Measurements from ENCODE around the gene PTGDS.
A peak's percentile ranks its signal among the peaks of the same experiment; 100 is the strongest.

Gene PTGDS

GRCh38 chr9:136979769-136980587 is 2.7 kb downstream of the PTGDS start:
- TF ChIP-seq ZBTB7A (IDR thresholded peaks at IDR 0.05; ENCODE audit: low read depth): 0 out of 2 replicates have a peak, but pooled peaks have one; percentile 28
- no peak for TF ChIP-seq EGR1 (IDR thresholded peaks at IDR 0.05)

GRCh38 chr9:136980669-136981478 is 3.6 kb downstream of the PTGDS start:
- TF ChIP-seq MAX (IDR thresholded peaks at IDR 0.05) (no peak), FOXM1 (IDR thresholded peaks at IDR 0.05; ENCODE audit: borderline replicate concordance, low read depth) (no peak), EGR1 (IDR thresholded peaks at IDR 0.05) (no peak), CREB1 (IDR thresholded peaks at IDR 0.05; ENCODE audit: low read depth) (no peak), REST (IDR thresholded peaks at IDR 0.05; ENCODE audit: low read depth) (no peak), CEBPB (IDR thresholded peaks at IDR 0.05) (no peak), ZBTB7A (IDR thresholded peaks at IDR 0.05; ENCODE audit: low read depth) (no peak), TCF12 (IDR thresholded peaks at IDR 0.05; ENCODE audit: low read depth) (no peak), TEAD4 (IDR thresholded peaks at IDR 0.05) (no peak), RAD21 (IDR thresholded peaks at IDR 0.05; ENCODE audit: low read depth) (no peak), EP300 (IDR thresholded peaks at IDR 0.05; ENCODE audit: borderline replicate concordance) (no peak), YY1 (IDR thresholded peaks at IDR 0.05; ENCODE audit: low read depth) (no peak), USF1 (IDR thresholded peaks at IDR 0.05) (no peak), NFIC (IDR thresholded peaks at IDR 0.05) (no peak), TAF1 (IDR thresholded peaks at IDR 0.05; ENCODE audit: low read depth) (no peak)

GRCh38 chr9:136981588-136982231 is 4.4 kb downstream of the PTGDS start:
- TF ChIP-seq TEAD4 (IDR thresholded peaks at IDR 0.05) (no peak), NFIC (IDR thresholded peaks at IDR 0.05) (no peak), EGR1 (IDR thresholded peaks at IDR 0.05) (no peak), USF1 (IDR thresholded peaks at IDR 0.05) (no peak), TAF1 (IDR thresholded peaks at IDR 0.05; ENCODE audit: low read depth) (no peak), CEBPB (IDR thresholded peaks at IDR 0.05) (no peak), YY1 (IDR thresholded peaks at IDR 0.05; ENCODE audit: low read depth) (no peak), ZBTB7A (IDR thresholded peaks at IDR 0.05; ENCODE audit: low read depth) (no peak), EP300 (IDR thresholded peaks at IDR 0.05; ENCODE audit: borderline replicate concordance) (no peak), CREB1 (IDR thresholded peaks at IDR 0.05; ENCODE audit: low read depth) (no peak), REST (IDR thresholded peaks at IDR 0.05; ENCODE audit: low read depth) (no peak), MAX (IDR thresholded peaks at IDR 0.05) (no peak), TCF12 (IDR thresholded peaks at IDR 0.05; ENCODE audit: low read depth) (no peak), RAD21 (IDR thresholded peaks at IDR 0.05; ENCODE audit: low read depth) (no peak), FOXM1 (IDR thresholded peaks at IDR 0.05; ENCODE audit: borderline replicate concordance, low read depth) (no peak)

- TF ChIP-seq FOXM1 (IDR thresholded peaks at IDR 0.05; ENCODE audit: borderline replicate concordance, low read depth) (no peak), ZBTB7A (IDR thresholded peaks at IDR 0.05; ENCODE audit: low read depth) (no peak), YY1 (IDR thresholded peaks at IDR 0.05; ENCODE audit: low read depth) (no peak), EP300 (IDR thresholded peaks at IDR 0.05; ENCODE audit: borderline replicate concordance) (no peak), CREB1 (IDR thresholded peaks at IDR 0.05; ENCODE audit: low read depth) (no peak), RAD21 (IDR thresholded peaks at IDR 0.05; ENCODE audit: low read depth) (no peak), TEAD4 (IDR thresholded peaks at IDR 0.05) (no peak), REST (IDR thresholded peaks at IDR 0.05; ENCODE audit: low read depth) (no peak), TAF1 (IDR thresholded peaks at IDR 0.05; ENCODE audit: low read depth) (no peak), EGR1 (IDR thresholded peaks at IDR 0.05) (no peak), NFIC (IDR thresholded peaks at IDR 0.05) (no peak), TCF12 (IDR thresholded peaks at IDR 0.05; ENCODE audit: low read depth) (no peak), USF1 (IDR thresholded peaks at IDR 0.05) (no peak), MAX (IDR thresholded peaks at IDR 0.05) (no peak), CEBPB (IDR thresholded peaks at IDR 0.05) (no peak)
Observed at GRCh38 chr9:136982232-136983051, 5.1 kb downstream of the PTGDS start, which contains the start of gene LCNL1. Gene LCNL1 (plus strand): TSS chr9:136982993. CDS start chr9:136983587, 594 bp downstream.
